Left ventricle myocardium inferior (tissue), 1 donor: ENCODE measurements around the gene RAD51B. TPM values are rescaled to one million over a fixed set of nuclear protein-coding genes. Genes with fewer than 3 reads are reported as not detected.

Experiments
- DNase-seq: peaks from one replicate; pipeline ENCODE4 v3.0.0-alpha.2; 2020
- H3K27ac ChIP-seq: fragments of 200-600 bp; replicated peaks from 2 replicates; pipeline ENCODE4 v1.8.0; 2021
- H3K27me3 ChIP-seq: fragments of 200-600 bp; 2 replicates; pipeline ENCODE4 v1.8.0; 2021; ENCODE audit warnings: low read depth
- H3K36me3 ChIP-seq: fragments of 200-600 bp; 2 replicates; pipeline ENCODE4 v1.8.0; 2021
- H3K4me1 ChIP-seq: fragments of 200-600 bp; 2 replicates; pipeline ENCODE4 v1.8.0; 2021
- H3K4me3 ChIP-seq: fragments of 200-600 bp; 2 replicates; pipeline ENCODE4 v1.8.0; 2021; ENCODE audit warnings: mild to moderate bottlenecking, moderate library complexity
- H3K9me3 ChIP-seq: fragments of 200-600 bp; replicated peaks from 2 replicates; pipeline ENCODE4 v1.8.0; 2021
- intact Hi-C: fragments of 100-400 bp; cut with micrococcal nuclease; formaldehyde crosslinking; loops from one replicate; pipeline ENCODE4 v1.11.0; 2022
- total RNA-seq: library from RNA; stranded (reverse); fragmentation: NEBNext Ultra II Directional; extraction: Animal tissue kit (Norgen Biotek cat#: 25700); gene quantifications from one replicate; pipeline ENCODE4 v1.2.1, GENCODE V29; 2021
- TF ChIP-seq, protein P1 (sequence below): fragments of 200-600 bp; IDR thresholded peaks from 2 replicates; pipeline ENCODE4 v1.8.0; 2021; ENCODE audit warnings: antibody characterized with exemption, mild to moderate bottlenecking, borderline replicate concordance
- donor health status: DM: no; HTN: yes; CAD: no; lungs with severe emphysema.

RAD51B gene
- total RNA-seq, 1 donor from 2014 or later: 2.4 TPM

DNA sequence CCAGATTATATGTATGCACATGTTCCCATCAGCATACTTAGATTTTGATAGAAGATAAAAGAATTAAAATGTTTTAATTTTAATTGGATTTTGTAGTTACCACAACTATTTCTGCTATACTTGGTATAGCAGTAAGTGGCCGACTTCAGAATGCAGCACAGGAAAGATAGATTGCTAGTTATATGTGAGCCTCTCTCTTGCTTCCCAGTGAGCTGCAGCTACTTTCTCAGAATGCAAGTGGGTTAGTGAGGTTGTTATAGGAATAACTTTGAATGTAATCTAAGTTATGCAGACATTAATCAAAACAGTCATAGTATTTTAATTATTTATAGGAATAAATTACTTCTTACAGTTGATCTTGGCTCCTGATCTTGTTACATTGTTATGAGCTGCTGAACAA lies 240.6 kb downstream of the RAD51B start:
- H3K27ac ChIP-seq: no peak overlapping the region
- DNase-seq: no peak
- TF ChIP-seq, protein P1, sequence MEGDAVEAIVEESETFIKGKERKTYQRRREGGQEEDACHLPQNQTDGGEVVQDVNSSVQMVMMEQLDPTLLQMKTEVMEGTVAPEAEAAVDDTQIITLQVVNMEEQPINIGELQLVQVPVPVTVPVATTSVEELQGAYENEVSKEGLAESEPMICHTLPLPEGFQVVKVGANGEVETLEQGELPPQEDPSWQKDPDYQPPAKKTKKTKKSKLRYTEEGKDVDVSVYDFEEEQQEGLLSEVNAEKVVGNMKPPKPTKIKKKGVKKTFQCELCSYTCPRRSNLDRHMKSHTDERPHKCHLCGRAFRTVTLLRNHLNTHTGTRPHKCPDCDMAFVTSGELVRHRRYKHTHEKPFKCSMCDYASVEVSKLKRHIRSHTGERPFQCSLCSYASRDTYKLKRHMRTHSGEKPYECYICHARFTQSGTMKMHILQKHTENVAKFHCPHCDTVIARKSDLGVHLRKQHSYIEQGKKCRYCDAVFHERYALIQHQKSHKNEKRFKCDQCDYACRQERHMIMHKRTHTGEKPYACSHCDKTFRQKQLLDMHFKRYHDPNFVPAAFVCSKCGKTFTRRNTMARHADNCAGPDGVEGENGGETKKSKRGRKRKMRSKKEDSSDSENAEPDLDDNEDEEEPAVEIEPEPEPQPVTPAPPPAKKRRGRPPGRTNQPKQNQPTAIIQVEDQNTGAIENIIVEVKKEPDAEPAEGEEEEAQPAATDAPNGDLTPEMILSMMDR: no peak
- H3K4me1 ChIP-seq: no peaks in the 10 kb centered on the region
- H3K4me3 ChIP-seq: no peak overlapping the region
- H3K9me3 ChIP-seq: peaks cover 18% of the 10 kb centered on the region
- no peaks in the 10 kb centered on the region for H3K27me3 ChIP-seq
- intact Hi-C loops: no loop called here
- H3K36me3 ChIP-seq: no peaks in the 10 kb centered on the region

DNA sequence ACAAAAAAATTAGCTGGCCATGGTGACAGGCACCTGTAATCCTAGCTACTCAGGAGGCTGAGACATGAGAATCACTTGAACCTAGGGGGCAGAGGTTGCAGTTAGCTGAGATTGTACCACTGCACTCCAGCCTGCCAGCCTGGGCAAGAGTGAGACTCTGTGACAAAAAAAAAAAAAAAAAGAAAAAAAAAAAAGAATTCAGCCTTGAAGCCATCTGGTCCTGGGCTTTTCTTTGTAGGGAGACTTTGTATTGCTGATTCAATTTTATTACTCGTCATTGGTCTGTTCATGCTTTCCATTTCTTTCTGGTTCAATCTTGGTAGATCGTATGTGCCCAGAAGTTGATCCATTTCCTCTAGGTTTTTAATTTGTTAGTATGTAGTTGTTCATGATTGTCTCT lies 243.1 kb downstream of the RAD51B start:
- no peak overlapping the region for H3K4me3 ChIP-seq
- peaks cover 18% of the 10 kb centered on the region for H3K9me3 ChIP-seq
- intact Hi-C loops: no loop called here
- DNase-seq: no peak
- H3K4me1 ChIP-seq: no peaks in the 10 kb centered on the region
- H3K27ac ChIP-seq: no peak overlapping the region
- TF ChIP-seq, protein P1: no peak
- no peaks in the 10 kb centered on the region for H3K27me3 ChIP-seq
- no peaks in the 10 kb centered on the region for H3K36me3 ChIP-seq

GRCh38 chr14:68065322-68065721 lies 245.7 kb downstream of the RAD51B start:
- Histone ChIP-seq H3K9me3 (peaks cover 40% of the 10 kb centered on the region), H3K4me1 (no peaks in the 10 kb centered on the region), H3K4me3 (no peak overlapping the region), H3K27me3 (no peaks in the 10 kb centered on the region), H3K27ac (no peak overlapping the region), H3K36me3 (no peaks in the 10 kb centered on the region)
- TF ChIP-seq, protein P1: no peak
- intact Hi-C loops: no loop called here
- no peak for DNase-seq

DNA sequence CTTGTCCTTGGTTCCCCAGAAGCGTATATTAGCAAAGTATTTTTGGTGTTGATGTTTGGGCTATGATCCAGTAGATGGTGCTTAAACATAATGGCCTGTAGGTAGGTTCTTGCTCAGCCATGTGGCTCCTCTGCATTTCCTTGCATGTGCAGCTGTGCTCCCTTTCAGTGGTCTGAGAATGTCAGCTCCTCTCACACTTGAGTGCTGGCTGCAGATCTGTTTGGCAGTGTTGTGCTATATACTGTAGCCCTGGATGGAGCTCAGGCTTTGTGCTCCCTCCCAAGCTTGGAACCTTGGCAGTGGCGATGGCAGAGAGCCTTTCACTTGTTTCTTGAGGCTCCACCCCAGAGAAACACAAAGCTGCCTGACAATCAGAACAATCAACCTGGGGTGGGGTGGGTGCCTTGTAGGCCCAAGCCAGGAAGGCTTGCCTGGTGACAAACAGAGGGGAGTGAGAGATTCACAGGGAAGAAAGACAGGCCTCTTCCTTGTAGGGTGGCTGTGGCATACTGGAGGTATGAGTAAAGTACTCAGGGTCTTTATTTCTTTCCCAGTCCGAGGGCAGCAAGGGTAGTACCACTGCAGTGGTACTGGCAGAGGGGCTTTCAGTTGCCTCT lies 255.3 kb downstream of the RAD51B start:
- Histone ChIP-seq H3K36me3 (no peaks in the 10 kb centered on the region), H3K9me3 (peaks cover 30% of the 10 kb centered on the region), H3K27ac (no peak overlapping the region), H3K4me3 (no peak overlapping the region), H3K4me1 (peaks cover 3% of the 10 kb centered on the region), H3K27me3 (no peaks in the 10 kb centered on the region)
- no peak for DNase-seq
- TF ChIP-seq, protein P1: no peak
- intact Hi-C loops: no loop called here

- H3K4me1 ChIP-seq: peaks cover 6% of the 10 kb centered on the region
- H3K4me3 ChIP-seq: no peak overlapping the region
- no peak overlapping the region for H3K27ac ChIP-seq
- intact Hi-C loops: no loop called here
- TF ChIP-seq, protein P1: no peak
- DNase-seq: no peak
- H3K36me3 ChIP-seq: no peaks in the 10 kb centered on the region
- H3K9me3 ChIP-seq: peaks cover 24% of the 10 kb centered on the region
- no peaks in the 10 kb centered on the region for H3K27me3 ChIP-seq
Measured at GRCh38 chr14:68075382-68076029, 255.9 kb downstream of the RAD51B start.
